HG03469 (cell line): Measurements from ENCODE around the gene BCL7B.
"Not testable (repeated sequence)": the region's sequence is repeated elsewhere in the genome, so short reads cannot be mapped to it uniquely, and the experiment has no call there.

ENCODE experiments used
- ATAC-seq: cut with Tn5 transposase; IDR thresholded peaks from one replicate; pipeline ENCODE4 v1.9.1; 2021; ENCODE audit warnings: mild to moderate bottlenecking, moderate library complexity, moderate number of reproducible peaks; ENCODE audit not compliant: unreplicated experiment

BCL7B gene

GRCh38 chr7:73573276-73573675 lies 15.8 kb upstream of the BCL7B start:
- no peak for ATAC-seq

- ATAC-seq = no peak
Observed at GRCh38 chr7:73572767-73573186, 15.3 kb upstream of the BCL7B start.

GRCh38 chr7:73570977-73571376 lies 13.5 kb upstream of the BCL7B start:
- no peak for ATAC-seq

- ATAC-seq = no peak
Observed at GRCh38 chr7:73570521-73570920, 13.0 kb upstream of the BCL7B start.

- ATAC-seq = no peak
Observed at GRCh38 chr7:73569042-73569608, 11.6 kb upstream of the BCL7B start.

- ATAC-seq = no peak
Observed at GRCh38 chr7:73567846-73568685, 10.6 kb upstream of the BCL7B start.

- ATAC-seq = no peak
Observed at GRCh38 chr7:73567140-73567539, 9.7 kb upstream of the BCL7B start.

- ATAC-seq = not testable (repeated sequence)
Observed at GRCh38 chr7:73566431-73566830, 8.9 kb upstream of the BCL7B start.

GRCh38 chr7:73565675-73566340 lies 8.3 kb upstream of the BCL7B start:
- no peak for ATAC-seq

GRCh38 chr7:73560109-73560835 lies 2.8 kb upstream of the BCL7B start:
- ATAC-seq = no peak

GRCh38 chr7:73557108-73557396 lies 438 bp downstream of the BCL7B start:
- ATAC-seq = peak; percentile 80

- ATAC-seq = no peak
Observed at GRCh38 chr7:73556208-73557107, 1.0 kb downstream of the BCL7B start.

- ATAC-seq = no peak
Observed at GRCh38 chr7:73555411-73555982, 2.0 kb downstream of the BCL7B start.

GRCh38 chr7:73550093-73550492 lies 7.4 kb downstream of the BCL7B start:
- ATAC-seq = not testable (repeated sequence)

GRCh38 chr7:73549176-73549575 lies 8.3 kb downstream of the BCL7B start:
- ATAC-seq = no peak

GRCh38 chr7:73547841-73548240 lies 9.6 kb downstream of the BCL7B start:
- ATAC-seq = no peak

GRCh38 chr7:73544678-73545077 lies 12.8 kb downstream of the BCL7B start:
- ATAC-seq = no peak

- ATAC-seq = no peak
Observed at GRCh38 chr7:73541722-73542121, 15.8 kb downstream of the BCL7B start.

GRCh38 chr7:73539709-73540108 lies 17.8 kb downstream of the BCL7B start:
- ATAC-seq = no peak

GRCh38 chr7:73538510-73538909 lies 19.0 kb downstream of the BCL7B start:
- not testable (repeated sequence) for ATAC-seq
